ENCODE data around the gene SLAIN1.

- TF ChIP-seq CTCF (IDR thresholded peaks at IDR 0.05) (peak in 1 of 2 donors; percentile 21), POLR2A (IDR thresholded peaks at IDR 0.05) (no peak)
Observed at GRCh38 chr13:77810430-77810829, 112.9 kb downstream of the SLAIN1 start.

Measured in suprapubic skin (tissue), 3 donors.